Spinal cord (tissue), 10 donors: ENCODE results near the gene PCBP4. TPM values are rescaled to one million over a fixed set of nuclear protein-coding genes. Genes with fewer than 3 reads are reported as not detected.
"Not testable (repeated sequence)": the region's sequence is repeated elsewhere in the genome, so short reads cannot be mapped to it uniquely, and the experiment has no call there.

ENCODE experiments used
- DNase-seq, 6 donors: peaks; one replicate each; pipeline versions ENCODE4 v3.0.0 to v3.0.0-alpha.2; 2013 to 2015; ENCODE audit warnings: low spot score in 6 of 6, low read depth in 4 of 6
- H3K27ac ChIP-seq: one replicate; pipeline ENCODE4 v1.5.1; 2013; ENCODE audit warnings: low read depth, low read length, control low read depth
- H3K27me3 ChIP-seq: one replicate; pipeline ENCODE4 v1.6.1; 2013; ENCODE audit warnings: low read length; ENCODE audit not compliant: control insufficient read depth, insufficient read depth
- H3K36me3 ChIP-seq: one replicate; pipeline ENCODE4 v1.6.1; 2013; ENCODE audit warnings: low read length; ENCODE audit not compliant: control insufficient read depth, insufficient read depth
- H3K4me1 ChIP-seq: one replicate; pipeline ENCODE4 v1.6.1; 2013; ENCODE audit warnings: low read length; ENCODE audit not compliant: control insufficient read depth, insufficient read depth
- H3K4me3 ChIP-seq: one replicate; pipeline ENCODE4 v1.5.1; 2013; ENCODE audit warnings: low read depth, low read length, control low read depth
- H3K9me3 ChIP-seq: one replicate; pipeline ENCODE4 v1.6.1; 2013; ENCODE audit warnings: low read length; ENCODE audit not compliant: control insufficient read depth, insufficient read depth
- WGBS: methylation state at CpG from one replicate; pipeline ENCODE4 v1.1.5; 2013; ENCODE audit warnings: missing lambda C conversion rate; ENCODE audit not compliant: insufficient coverage; 5-methylcytosine and 5-hydroxymethylcytosine counted together
- polyA plus RNA-seq, 2 donors: library from polyadenylated mRNA; unstranded; fragments of 120-200 nt; gene quantifications; one replicate each; pipeline ENCODE4 v1.2.1, GENCODE V29; 2013; ENCODE audit not compliant: insufficient read length in 2 of 2
- total RNA-seq, 2 donors: library from RNA; depleted of rRNA in 1 of 2; stranded (reverse); fragments of 120-200 nt in 1 of 2; fragments of >200 nt in 1 of 2; gene quantifications; one replicate each; pipeline versions ENCODE4 v1.2.3 to v1.2.4, GENCODE V29; 2013 to 2014
- donor health status: healthy.

The PCBP4 gene
- total and polyA plus RNA-seq, 4 donors = 53.5 to 271 (median 159) TPM

DNA sequence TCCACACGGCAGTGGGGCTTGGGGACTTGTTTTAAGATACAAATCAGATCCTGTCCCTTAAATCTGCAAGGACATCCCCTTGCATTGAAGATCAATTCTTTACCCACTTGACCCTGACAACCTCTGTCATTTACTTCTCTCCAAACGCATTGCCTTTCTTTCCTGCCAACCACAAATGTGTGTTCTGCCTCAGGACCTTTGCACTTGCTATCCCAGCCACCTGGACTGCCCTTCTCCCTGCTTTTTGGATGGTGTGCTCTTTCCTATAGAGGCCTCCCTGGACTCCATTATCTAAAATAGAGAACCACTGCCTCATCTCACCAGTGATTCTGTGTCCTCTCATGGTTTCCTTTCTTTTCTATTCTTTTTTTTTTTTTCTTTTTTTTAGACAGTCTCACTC is 29.9 kb upstream of the PCBP4 start:
- H3K36me3 ChIP-seq = peaks cover 31% of the 10 kb centered on the region
- 52% methylated on average over 2 of the region's 2 CpGs for WGBS
- H3K27ac ChIP-seq = no peak overlapping the region
- no peaks in the 10 kb centered on the region for H3K9me3 ChIP-seq
- DNase-seq = no peak
- no peaks in the 10 kb centered on the region for H3K27me3 ChIP-seq
- no peak overlapping the region for H3K4me3 ChIP-seq
- peaks cover 38% of the 10 kb centered on the region for H3K4me1 ChIP-seq

DNA sequence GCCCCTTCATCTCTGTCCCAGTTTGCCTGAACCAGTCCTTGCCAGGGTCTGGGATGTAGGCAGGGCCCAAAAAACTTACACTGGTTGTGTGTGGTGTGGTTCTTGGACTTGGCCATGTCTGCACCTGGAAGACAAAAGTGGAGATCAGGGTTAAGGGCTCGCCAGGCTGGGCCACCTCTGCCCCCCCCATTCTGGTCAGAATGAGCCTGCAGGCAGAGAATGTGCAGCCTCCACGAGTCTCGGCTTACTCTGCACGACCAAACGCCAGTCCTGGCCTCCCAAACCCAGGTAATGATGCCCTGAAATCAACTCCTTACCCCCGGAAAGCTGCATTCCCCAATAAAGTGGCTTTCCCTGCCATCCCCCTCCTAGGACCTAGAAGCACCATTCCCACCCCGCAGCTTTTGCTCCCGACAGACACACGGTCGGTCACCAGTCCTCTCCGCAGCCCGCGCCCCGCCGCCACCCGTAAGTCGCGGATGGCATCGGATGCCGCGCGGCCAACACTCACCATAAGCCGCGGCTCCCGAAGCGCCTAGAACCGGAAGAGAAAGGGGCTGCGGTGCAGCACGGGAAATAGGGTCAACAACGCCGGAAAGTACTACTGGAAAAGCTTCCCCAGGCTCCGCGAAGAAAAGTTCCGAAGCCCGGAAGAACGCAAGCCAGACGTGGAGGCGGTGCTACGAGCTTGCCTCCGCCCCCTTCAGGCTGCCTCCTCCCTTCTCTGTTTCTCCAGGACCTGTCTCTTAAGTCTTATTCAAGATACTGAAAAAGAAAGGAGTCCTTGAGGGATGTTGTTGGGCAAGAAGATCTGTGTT is 28.3 kb upstream of the PCBP4 start, which contains the start of gene RPL29:
Gene RPL29 (minus strand): TSS at position 550 of the 818 bp plus-strand sequence. CDS start 434 bp downstream, at position 116.
- peaks cover 28% of the 10 kb centered on the region for H3K4me1 ChIP-seq
- peaks cover 41% of the 10 kb centered on the region for H3K36me3 ChIP-seq
- H3K27me3 ChIP-seq = no peaks in the 10 kb centered on the region
- DNase-seq = peak; percentile 81 to 99 (median 89)
- peak within 1 kb of the TSS; percentile 98 for H3K4me3 ChIP-seq
- WGBS = 0% methylated on average over 37 of the region's 40 CpGs
- no peaks in the 10 kb centered on the region for H3K9me3 ChIP-seq
- peak within 1 kb of the TSS; percentile 95 for H3K27ac ChIP-seq

GRCh38 chr3:51994530-51994929 is 27.3 kb upstream of the PCBP4 start:
- H3K9me3 ChIP-seq = no peaks in the 10 kb centered on the region
- H3K4me1 ChIP-seq = peaks cover 28% of the 10 kb centered on the region
- DNase-seq = no peak
- peaks cover 42% of the 10 kb centered on the region for H3K36me3 ChIP-seq
- no peak overlapping the region for H3K27ac ChIP-seq
- WGBS = 100% methylated on average over 1 of the region's 2 CpGs
- no peaks in the 10 kb centered on the region for H3K27me3 ChIP-seq
- H3K4me3 ChIP-seq = peak overlapping the region; percentile 98

DNA sequence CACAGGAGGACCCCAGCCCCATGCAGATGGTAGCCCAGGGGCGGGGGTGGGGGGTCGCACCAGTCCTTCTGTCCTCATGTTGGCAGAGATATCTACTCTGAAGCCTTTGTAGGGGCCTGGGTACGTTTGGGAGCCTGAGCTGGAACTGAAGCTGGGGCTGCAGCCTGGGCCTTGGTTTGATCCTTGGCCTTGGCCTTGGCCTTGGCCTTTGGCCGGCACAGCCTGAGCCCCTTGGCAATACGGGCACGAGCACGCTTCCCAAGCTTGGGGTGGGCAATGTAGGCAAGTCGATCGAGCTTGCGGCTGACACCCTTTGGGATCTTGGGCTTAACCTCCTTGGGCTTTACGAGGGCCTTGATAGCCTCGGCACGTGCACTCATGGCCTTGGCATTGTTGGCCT is 26.4 kb upstream of the PCBP4 start:
- not testable (repeated sequence) for H3K9me3 ChIP-seq, H3K4me3 ChIP-seq, DNase-seq, H3K27ac ChIP-seq, H3K27me3 ChIP-seq
- 90% methylated on average over 7 of the region's 13 CpGs for WGBS
- peaks cover 45% of the 10 kb centered on the region for H3K36me3 ChIP-seq
- H3K4me1 ChIP-seq = peaks cover 28% of the 10 kb centered on the region

DNA sequence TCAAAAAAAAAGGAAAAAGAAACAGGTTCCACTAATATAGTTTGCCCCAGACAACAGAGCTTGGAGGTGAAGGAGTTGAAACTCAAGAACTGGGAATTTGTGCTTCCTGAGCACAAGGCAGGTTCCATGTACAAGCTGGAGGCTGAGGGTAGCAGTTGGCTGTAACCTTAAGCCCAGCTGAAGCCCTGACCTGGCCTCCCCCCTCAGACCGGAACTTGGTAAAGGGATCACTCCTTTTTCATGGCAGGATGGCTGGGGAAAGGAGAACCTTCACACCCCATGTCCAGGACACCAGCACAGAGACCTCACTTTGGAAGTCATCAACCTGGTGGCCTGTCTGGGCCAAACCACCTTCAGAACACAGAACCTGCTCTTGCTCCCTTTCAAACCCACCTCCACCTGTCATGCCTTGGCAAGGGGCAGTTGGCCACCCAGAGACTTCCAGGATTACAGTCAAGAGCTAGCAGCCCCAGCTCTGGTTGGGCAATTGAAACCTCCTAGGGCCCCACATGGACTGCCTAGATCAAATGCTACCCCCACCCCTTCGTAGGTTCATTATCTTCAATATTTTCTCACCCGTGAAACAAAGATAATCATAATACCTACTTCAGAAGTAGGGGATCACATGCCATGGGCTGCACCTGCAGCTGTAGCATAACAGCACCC is 24.9 kb upstream of the PCBP4 start:
- peaks cover 45% of the 10 kb centered on the region for H3K36me3 ChIP-seq
- peaks cover 28% of the 10 kb centered on the region for H3K4me1 ChIP-seq
- no peaks in the 10 kb centered on the region for H3K27me3 ChIP-seq
- H3K9me3 ChIP-seq = no peaks in the 10 kb centered on the region
- 100% methylated on average over 1 of the region's 3 CpGs for WGBS
- no peak overlapping the region for H3K4me3 ChIP-seq
- no peak overlapping the region for H3K27ac ChIP-seq
- no peak for DNase-seq

- WGBS = 72% methylated on average over 32 of the region's 38 CpGs
- not testable (repeated sequence) for DNase-seq, H3K4me3 ChIP-seq, H3K27ac ChIP-seq, H3K9me3 ChIP-seq, H3K27me3 ChIP-seq
- Histone ChIP-seq H3K4me1 (peaks cover 22% of the 10 kb centered on the region), H3K36me3 (peaks cover 51% of the 10 kb centered on the region)
These were observed 23.3 kb upstream of the PCBP4 start for GRCh38 chr3:51990501-51990971.

DNA sequence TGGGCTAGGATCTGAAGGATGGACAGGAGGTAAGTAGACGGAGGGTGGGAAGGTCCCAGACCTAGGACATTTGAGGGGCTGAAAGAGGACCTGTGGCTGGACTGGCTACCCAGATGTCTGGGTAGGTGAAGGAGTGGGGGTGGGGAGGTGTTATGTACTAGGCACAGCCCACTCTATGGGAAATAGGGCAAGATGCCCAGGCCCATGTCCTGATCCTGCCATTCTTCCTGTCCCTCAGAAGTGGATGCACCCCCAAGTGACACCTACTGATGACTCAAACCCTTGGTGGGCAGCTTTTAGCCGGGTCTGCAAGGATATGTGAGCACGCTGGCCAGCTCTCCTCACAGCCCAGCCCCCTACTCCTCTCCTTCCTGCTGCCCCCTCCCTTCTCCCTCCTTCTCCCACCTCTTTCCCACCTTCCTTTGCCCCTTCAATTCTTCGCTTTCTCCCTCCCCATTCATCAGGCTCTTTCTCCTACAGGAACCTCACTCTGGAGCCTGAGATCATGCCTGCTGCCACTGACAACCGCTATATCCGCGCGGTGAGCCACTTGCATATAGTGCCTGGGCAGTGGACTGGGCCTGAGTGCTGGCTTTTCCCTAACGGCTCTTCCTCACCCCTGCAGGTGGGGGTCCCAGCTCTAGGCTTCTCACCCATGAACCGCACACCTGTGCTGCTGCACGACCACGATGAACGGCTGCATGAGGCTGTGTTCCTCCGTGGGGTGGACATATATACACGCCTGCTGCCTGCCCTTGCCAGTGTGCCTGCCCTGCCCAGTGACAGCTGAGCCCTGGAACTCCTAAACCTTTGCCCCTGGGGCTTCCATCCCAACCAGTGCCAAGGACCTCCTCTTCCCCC is 21.3 kb upstream of the PCBP4 start:
- Histone ChIP-seq H3K4me3 (no peak overlapping the region), H3K27me3 (no peaks in the 10 kb centered on the region), H3K36me3 (peaks cover 33% of the 10 kb centered on the region), H3K9me3 (no peaks in the 10 kb centered on the region), H3K4me1 (peaks cover 13% of the 10 kb centered on the region), H3K27ac (no peak overlapping the region)
- DNase-seq = no peak
- WGBS = 79% methylated on average over 15 of the region's 15 CpGs

DNA sequence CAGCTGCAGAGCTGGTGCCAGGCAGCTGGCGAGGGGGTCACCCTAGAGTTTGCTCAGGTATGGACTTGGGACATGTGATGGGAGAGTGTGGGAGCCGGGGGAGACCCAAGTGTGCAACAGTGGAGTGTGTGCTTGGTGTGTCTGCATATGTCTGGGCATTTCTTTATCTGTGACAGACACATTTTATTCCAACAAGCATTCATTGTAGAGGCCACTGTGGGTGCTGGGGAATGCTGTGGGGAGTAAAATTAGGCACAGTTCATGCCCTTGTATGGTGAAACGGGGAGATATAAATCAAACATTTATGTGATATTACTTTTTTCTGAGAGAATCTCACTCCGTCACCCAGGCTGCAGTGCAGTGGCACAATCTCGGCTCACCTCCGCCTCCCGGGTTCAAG is 20.3 kb upstream of the PCBP4 start:
- Histone ChIP-seq H3K27ac (no peak overlapping the region), H3K27me3 (no peaks in the 10 kb centered on the region), H3K9me3 (no peaks in the 10 kb centered on the region), H3K4me1 (peaks cover 18% of the 10 kb centered on the region), H3K4me3 (no peak overlapping the region), H3K36me3 (peaks cover 25% of the 10 kb centered on the region)
- DNase-seq = no peak
- 92% methylated on average over 4 of the region's 7 CpGs for WGBS
